Spleen (tissue), 7 donors: ENCODE measurements around the gene RNFT2.

ENCODE experiments used
- POLR2AphosphoS5 ChIP-seq, 3 donors: sonication (generic); formaldehyde crosslinking; IDR thresholded peaks; one replicate each; pipeline ENCODE4 v1.5.1; 2017; ENCODE audit warnings: antibody characterized with exemption in 3 of 3
- TF ChIP-seq, protein P1 (sequence below), 11 experiments: fragments of 200-600 bp in 7 of 11; fragments of 450-650 bp in 4 of 11; sonication (generic) in 4 of 11; IDR thresholded peaks in 8 of 11; conservative IDR thresholded peaks in 3 of 11; 1 replicate in 7 of 11; 2 replicates in 4 of 11; pipeline versions ENCODE4 v1.4.0 to v1.8.0; 2016 to 2021; ENCODE audit warnings: antibody characterized with exemption in 11 of 11, inconsistent platforms in 4 of 11, mild to moderate bottlenecking in 1 of 11
- donor health status: DM: no; HTN: no; CAD: no; lungs with moderate emphysema.
- donor health status: DM: no; HTN: no; CAD: no.
- donor health status: DM: no; HTN: no; CAD: no.

DNA sequence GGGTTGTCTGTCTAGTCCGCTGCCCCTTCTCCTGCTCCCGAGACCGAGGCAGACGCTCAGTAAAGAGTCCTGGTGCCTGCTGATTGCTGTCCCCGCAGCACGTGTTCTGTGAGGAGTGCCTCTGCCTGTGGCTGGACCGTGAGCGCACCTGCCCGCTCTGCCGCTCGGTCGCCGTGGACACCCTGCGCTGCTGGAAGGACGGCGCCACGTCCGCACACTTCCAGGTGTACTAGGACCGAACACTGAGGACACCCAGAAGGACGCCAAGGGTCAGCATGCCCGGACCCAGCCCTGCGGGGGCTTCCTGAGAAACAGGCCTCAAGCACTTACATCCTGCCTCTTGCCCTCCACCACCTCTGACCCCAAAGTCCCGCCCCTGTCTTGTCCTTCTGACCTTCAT lies 111.1 kb downstream of the RNFT2 start:
- TF ChIP-seq, protein P1, sequence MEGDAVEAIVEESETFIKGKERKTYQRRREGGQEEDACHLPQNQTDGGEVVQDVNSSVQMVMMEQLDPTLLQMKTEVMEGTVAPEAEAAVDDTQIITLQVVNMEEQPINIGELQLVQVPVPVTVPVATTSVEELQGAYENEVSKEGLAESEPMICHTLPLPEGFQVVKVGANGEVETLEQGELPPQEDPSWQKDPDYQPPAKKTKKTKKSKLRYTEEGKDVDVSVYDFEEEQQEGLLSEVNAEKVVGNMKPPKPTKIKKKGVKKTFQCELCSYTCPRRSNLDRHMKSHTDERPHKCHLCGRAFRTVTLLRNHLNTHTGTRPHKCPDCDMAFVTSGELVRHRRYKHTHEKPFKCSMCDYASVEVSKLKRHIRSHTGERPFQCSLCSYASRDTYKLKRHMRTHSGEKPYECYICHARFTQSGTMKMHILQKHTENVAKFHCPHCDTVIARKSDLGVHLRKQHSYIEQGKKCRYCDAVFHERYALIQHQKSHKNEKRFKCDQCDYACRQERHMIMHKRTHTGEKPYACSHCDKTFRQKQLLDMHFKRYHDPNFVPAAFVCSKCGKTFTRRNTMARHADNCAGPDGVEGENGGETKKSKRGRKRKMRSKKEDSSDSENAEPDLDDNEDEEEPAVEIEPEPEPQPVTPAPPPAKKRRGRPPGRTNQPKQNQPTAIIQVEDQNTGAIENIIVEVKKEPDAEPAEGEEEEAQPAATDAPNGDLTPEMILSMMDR (IDR thresholded peaks at IDR 0.05 in 8 of 11, conservative IDR thresholded peaks at IDR 0.05 in 3 of 11): no peak
- no peak for TF ChIP-seq POLR2AphosphoS5 (IDR thresholded peaks at IDR 0.05)
